ENCODE data around the gene KCTD16.

DNA sequence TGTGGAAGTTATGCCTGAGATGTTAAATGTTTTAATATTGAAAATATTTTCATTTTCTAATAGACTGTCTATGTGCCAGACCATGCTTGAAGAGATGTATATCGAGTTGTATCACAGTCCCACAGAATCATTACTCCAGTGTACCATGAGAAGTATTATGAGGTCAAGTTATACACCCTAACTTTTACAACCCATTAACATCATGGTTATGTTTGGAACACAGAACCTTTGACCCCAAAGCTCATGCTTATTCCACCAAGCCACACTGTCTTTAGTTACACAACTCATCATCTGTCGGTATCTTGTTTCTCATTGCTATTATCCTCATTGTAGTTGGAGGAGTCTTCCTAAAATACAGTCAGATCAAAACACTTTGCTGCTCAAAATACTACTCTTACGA lies 248.0 kb downstream of the KCTD16 start:
- TF ChIP-seq, protein P1, sequence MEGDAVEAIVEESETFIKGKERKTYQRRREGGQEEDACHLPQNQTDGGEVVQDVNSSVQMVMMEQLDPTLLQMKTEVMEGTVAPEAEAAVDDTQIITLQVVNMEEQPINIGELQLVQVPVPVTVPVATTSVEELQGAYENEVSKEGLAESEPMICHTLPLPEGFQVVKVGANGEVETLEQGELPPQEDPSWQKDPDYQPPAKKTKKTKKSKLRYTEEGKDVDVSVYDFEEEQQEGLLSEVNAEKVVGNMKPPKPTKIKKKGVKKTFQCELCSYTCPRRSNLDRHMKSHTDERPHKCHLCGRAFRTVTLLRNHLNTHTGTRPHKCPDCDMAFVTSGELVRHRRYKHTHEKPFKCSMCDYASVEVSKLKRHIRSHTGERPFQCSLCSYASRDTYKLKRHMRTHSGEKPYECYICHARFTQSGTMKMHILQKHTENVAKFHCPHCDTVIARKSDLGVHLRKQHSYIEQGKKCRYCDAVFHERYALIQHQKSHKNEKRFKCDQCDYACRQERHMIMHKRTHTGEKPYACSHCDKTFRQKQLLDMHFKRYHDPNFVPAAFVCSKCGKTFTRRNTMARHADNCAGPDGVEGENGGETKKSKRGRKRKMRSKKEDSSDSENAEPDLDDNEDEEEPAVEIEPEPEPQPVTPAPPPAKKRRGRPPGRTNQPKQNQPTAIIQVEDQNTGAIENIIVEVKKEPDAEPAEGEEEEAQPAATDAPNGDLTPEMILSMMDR (IDR thresholded peaks at IDR 0.05), result no peak
- TF ChIP-seq POLR2A (IDR thresholded peaks at IDR 0.05), result no peak
